Neural progenitor cell (in vitro differentiated cells): ENCODE measurements around the gene PEX5L.

Experiments
- CTCF ChIP-seq: fragments of 200-600 bp; sonication (generic); IDR thresholded peaks from 2 replicates; pipeline ENCODE4 v1.5.1; 2017; ENCODE audit warnings: antibody characterized with exemption, mild to moderate bottlenecking
- EZH2 ChIP-seq: fragments of 200-600 bp; sonication (generic); IDR thresholded peaks from 2 replicates; pipeline ENCODE4 v1.6.1; 2017; ENCODE audit warnings: antibody characterized with exemption, mild to moderate bottlenecking, moderate library complexity

- TF ChIP-seq CTCF: no peak
- no peak for TF ChIP-seq EZH2
These were observed 195.8 kb downstream of the PEX5L start for GRCh38 chr3:179840985-179841384.
